DND-41 (cell line): ENCODE results near the gene RGL3.

ENCODE experiments used
- EZH2 ChIP-seq: IDR thresholded peaks from 3 replicates; pipeline ENCODE4 v1.6.1; 2012; ENCODE audit warnings: borderline replicate concordance, low read depth, mild to moderate bottlenecking, moderate library complexity, low read length, inconsistent platforms; ENCODE audit not compliant: severe bottlenecking
- TF ChIP-seq, protein P1 (sequence below): IDR thresholded peaks from 2 replicates; pipeline ENCODE4 v1.5.1; 2012; ENCODE audit warnings: borderline replicate concordance, low read length, moderate library complexity, mild to moderate bottlenecking; ENCODE audit not compliant: poor library complexity, severe bottlenecking; ENCODE audit errors: extremely low read depth

DNA sequence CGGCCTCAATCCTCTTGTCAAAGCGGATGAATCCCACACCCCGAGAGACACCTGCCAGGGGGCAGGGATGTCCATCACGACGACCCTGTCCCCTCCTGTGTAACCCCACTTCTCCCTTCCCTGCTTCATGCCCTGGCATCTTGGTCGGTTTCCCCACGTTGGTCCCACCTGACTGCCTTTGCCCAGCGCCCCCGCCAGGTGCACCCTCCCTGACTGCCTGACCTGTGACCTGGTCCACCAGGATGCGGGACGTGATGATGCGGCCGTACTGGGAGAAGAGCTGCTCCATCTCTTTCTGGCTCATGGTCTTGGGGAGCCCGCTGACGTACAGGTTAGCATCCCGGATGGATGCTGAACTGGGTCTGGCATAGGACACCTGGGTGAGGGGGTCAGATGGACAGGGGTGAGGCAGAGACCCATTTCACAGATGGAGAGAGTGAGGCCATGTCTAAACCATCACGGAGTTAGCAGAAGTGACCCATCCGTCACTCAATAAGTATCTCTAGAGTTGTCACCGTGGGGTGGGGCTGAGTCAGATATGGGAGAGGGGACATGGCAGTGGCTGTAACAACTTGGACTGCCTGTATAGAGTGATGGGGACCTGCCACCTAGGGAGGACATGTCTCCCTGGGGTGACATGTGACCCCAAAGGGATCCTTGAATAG lies 39.3 kb upstream of the RGL3 start:
- TF ChIP-seq, protein P1, sequence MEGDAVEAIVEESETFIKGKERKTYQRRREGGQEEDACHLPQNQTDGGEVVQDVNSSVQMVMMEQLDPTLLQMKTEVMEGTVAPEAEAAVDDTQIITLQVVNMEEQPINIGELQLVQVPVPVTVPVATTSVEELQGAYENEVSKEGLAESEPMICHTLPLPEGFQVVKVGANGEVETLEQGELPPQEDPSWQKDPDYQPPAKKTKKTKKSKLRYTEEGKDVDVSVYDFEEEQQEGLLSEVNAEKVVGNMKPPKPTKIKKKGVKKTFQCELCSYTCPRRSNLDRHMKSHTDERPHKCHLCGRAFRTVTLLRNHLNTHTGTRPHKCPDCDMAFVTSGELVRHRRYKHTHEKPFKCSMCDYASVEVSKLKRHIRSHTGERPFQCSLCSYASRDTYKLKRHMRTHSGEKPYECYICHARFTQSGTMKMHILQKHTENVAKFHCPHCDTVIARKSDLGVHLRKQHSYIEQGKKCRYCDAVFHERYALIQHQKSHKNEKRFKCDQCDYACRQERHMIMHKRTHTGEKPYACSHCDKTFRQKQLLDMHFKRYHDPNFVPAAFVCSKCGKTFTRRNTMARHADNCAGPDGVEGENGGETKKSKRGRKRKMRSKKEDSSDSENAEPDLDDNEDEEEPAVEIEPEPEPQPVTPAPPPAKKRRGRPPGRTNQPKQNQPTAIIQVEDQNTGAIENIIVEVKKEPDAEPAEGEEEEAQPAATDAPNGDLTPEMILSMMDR: no peak
- TF ChIP-seq EZH2: no peak
